HG02840 (cell line): Measurements from ENCODE around the gene SSPN.

ENCODE experiments used
- ATAC-seq: cut with Tn5 transposase; IDR thresholded peaks from one replicate; pipeline ENCODE4 v1.9.1; 2021; ENCODE audit warnings: mild to moderate bottlenecking, moderate library complexity, moderate number of reproducible peaks; ENCODE audit not compliant: unreplicated experiment, low FRiP score

SSPN gene

GRCh38 chr12:26279908-26280307, 84.5 kb downstream of the SSPN start:
- no peak for ATAC-seq

- ATAC-seq, result no peak
These were observed 85.5 kb downstream of the SSPN start for GRCh38 chr12:26280869-26281268.

GRCh38 chr12:26281320-26281719, 85.9 kb downstream of the SSPN start:
- ATAC-seq, result no peak

- no peak for ATAC-seq
These were observed 87.1 kb downstream of the SSPN start for GRCh38 chr12:26282339-26282940.

- ATAC-seq, result no peak
These were observed 87.7 kb downstream of the SSPN start for GRCh38 chr12:26283046-26283445.

GRCh38 chr12:26283617-26284016, 88.2 kb downstream of the SSPN start:
- no peak for ATAC-seq

- no peak for ATAC-seq
These were observed 90.0 kb downstream of the SSPN start for GRCh38 chr12:26285401-26285800.

GRCh38 chr12:26286186-26286585, 90.8 kb downstream of the SSPN start:
- ATAC-seq, result no peak

- no peak for ATAC-seq
These were observed 92.5 kb downstream of the SSPN start for GRCh38 chr12:26287671-26288381.

GRCh38 chr12:26290565-26290964, 95.2 kb downstream of the SSPN start:
- no peak for ATAC-seq

- ATAC-seq, result no peak
These were observed 97.2 kb downstream of the SSPN start for GRCh38 chr12:26292596-26292995.

- ATAC-seq, result no peak
These were observed 98.2 kb downstream of the SSPN start for GRCh38 chr12:26293612-26294011.

GRCh38 chr12:26295001-26295400, 99.6 kb downstream of the SSPN start:
- no peak for ATAC-seq

GRCh38 chr12:26297396-26298070, 102.2 kb downstream of the SSPN start:
- no peak for ATAC-seq

GRCh38 chr12:26298785-26299621, 103.6 kb downstream of the SSPN start:
- peak; percentile 98 for ATAC-seq

- ATAC-seq, result no peak
These were observed 104.4 kb downstream of the SSPN start for GRCh38 chr12:26299751-26300150.
